Measurements from ENCODE around the gene CBL. TPM values are rescaled to one million over a fixed set of nuclear protein-coding genes. Genes with fewer than 3 reads are reported as not detected.

Gene CBL
- polyA plus RNA-seq, 2 of the 4 experiments (the other 2 are of a cell fraction): 6.0 to 14.1 TPM

DNA sequence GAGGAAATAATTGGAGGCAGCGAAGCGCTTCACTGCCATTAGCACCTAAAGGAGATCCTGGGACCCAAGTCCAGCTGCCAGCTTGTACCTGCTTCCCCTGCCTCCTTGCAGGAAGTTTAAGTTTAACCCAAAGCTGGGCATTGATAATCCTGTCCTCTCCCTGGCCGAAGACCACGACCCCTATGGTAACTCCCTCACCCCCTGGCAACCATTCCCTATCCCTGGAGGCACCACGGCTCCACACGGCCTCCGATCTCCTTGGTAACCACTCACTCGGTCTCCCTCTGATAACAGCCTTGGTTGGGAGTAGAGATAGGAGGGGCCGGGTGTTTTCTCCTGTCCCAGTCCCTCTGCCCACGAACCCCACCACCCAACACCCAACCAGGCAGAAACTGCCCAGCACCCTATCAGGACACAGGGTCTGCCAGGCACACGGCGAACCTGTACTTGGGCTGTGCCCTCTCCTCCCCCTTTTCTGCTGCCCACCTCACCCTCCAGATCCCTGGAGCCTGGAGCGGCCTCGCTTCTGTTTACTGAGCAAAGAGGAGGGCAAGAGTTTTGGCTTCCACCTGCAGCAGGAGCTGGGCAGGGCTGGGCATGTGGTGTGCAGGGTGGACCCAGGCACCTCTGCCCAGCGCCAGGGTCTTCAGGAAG is 20.0 kb upstream of the CBL start:
- POLR2A ChIA-PET: interaction anchor here (0.6 to 1.0 kb wide), 3 partner anchors 10 to 114 kb away, joined by 4 to 7 read pairs (median 5); partner anchors contain the start of gene NLRX1
- FAIRE-seq: no peak
- no peak for ATAC-seq

DNA sequence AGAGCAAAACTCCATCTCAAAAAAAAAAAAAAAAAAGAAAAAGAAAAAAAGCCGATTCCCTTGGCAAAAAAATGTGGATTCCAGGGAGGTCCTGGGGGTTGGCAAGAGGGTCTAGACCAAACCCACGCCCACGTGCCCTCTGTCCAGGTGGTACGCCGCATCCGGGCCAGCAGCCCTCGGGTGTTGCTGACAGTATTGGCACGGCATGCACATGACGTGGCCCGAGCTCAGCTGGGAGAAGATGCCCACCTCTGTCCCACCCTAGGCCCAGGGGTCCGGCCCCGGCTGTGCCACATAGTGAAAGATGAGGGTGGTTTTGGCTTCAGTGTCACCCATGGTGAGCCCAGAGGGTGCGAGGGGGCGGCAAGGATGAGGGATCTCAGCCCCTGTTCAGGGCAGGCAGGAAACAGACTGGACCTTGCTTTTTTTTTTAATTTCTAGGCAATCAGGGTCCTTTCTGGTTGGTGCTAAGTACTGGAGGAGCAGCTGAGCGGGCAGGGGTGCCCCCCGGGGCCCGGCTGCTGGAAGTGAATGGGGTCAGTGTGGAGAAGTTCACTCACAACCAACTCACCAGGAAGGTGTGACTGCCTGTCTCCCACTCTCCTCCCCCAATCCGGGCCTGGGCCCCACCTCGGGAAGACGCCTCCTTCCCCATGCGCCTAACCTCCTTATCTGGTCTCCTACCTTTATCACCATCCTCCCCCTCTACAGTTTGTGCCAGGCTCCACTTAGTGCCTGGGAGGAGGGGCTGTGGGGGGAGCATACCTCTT is 18.8 kb upstream of the CBL start:
- Histone ChIP-seq H3K9me3 (no peaks in the 10 kb centered on the region), H3K4me1 (peaks cover 13% of the 10 kb centered on the region), H3K27ac (no peak overlapping the region), H3K4me3 (no peak overlapping the region), H3K4me2 (no peak overlapping the region)
- FAIRE-seq (no peak), ATAC-seq (no peak), DNase-seq (ENCODE audit: low read depth in 1 of 2, low spot score in 1 of 2) (no peak)
- TF ChIP-seq NPAS2 (CRISPR knock-in tag; IDR thresholded peaks at IDR 0.05; ENCODE audit: borderline replicate concordance): no peak
- no peak for TF ChIP-seq FOXS1 (CRISPR knock-in tag; IDR thresholded peaks at IDR 0.05)
- TF ChIP-seq ZNF302 (CRISPR knock-in tag; IDR thresholded peaks at IDR 0.05): no peak
- TF ChIP-seq, protein P1, sequence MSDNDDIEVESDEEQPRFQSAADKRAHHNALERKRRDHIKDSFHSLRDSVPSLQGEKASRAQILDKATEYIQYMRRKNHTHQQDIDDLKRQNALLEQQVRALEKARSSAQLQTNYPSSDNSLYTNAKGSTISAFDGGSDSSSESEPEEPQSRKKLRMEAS (IDR thresholded peaks at IDR 0.05): no peak
- TF ChIP-seq, protein P2, sequence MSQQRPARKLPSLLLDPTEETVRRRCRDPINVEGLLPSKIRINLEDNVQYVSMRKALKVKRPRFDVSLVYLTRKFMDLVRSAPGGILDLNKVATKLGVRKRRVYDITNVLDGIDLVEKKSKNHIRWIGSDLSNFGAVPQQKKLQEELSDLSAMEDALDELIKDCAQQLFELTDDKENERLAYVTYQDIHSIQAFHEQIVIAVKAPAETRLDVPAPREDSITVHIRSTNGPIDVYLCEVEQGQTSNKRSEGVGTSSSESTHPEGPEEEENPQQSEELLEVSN (IDR thresholded peaks at IDR 0.05; ENCODE audit: borderline replicate concordance, low read depth): no peak
- no peak for TF ChIP-seq ESRRA (IDR thresholded peaks at IDR 0.05; ENCODE audit: borderline replicate concordance, low read length)
- no peak for TF ChIP-seq JUNB (IDR thresholded peaks at IDR 0.05)
- TF ChIP-seq SREBF2 (IDR thresholded peaks at IDR 0.05): no peak
- TF ChIP-seq MYC (IDR thresholded peaks at IDR 0.05; ENCODE audit: borderline replicate concordance, low read length): no peak
- TF ChIP-seq GATA3 (IDR thresholded peaks at IDR 0.05; ENCODE audit: borderline replicate concordance): no peak
- no peak for TF ChIP-seq RFX5 (IDR thresholded peaks at IDR 0.05)
- TF ChIP-seq CBX2 (IDR thresholded peaks at IDR 0.05; ENCODE audit: borderline replicate concordance, low read depth): no peak
- TF ChIP-seq HDAC2 (IDR thresholded peaks at IDR 0.05): no peak
- TF ChIP-seq MAFK (IDR thresholded peaks at IDR 0.05; ENCODE audit: partially characterized antibody): no peak
- TF ChIP-seq BHLHE40 (IDR thresholded peaks at IDR 0.05; ENCODE audit: low read depth, low read length): no peak
- no peak for TF ChIP-seq RARB (CRISPR knock-in tag; IDR thresholded peaks at IDR 0.05)
- no peak for TF ChIP-seq EHF (CRISPR knock-in tag; IDR thresholded peaks at IDR 0.05)
- TF ChIP-seq HOXB5 (CRISPR knock-in tag; IDR thresholded peaks at IDR 0.05): no peak
- TF ChIP-seq, protein P3, sequence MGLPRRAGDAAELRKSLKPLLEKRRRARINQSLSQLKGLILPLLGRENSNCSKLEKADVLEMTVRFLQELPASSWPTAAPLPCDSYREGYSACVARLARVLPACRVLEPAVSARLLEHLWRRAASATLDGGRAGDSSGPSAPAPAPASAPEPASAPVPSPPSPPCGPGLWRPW (IDR thresholded peaks at IDR 0.05): no peak
- no peak for TF ChIP-seq FOSB (CRISPR knock-in tag; IDR thresholded peaks at IDR 0.05)
- POLR2A ChIA-PET: interaction anchor here (0.6 to 0.7 kb wide), 2 partner anchors 11 to 113 kb away, joined by 4 to 7 read pairs; no protein-coding TSS in a partner anchor
- 82% methylated on average over 20 of the region's 21 CpGs for WGBS (ENCODE audit: missing lambda C conversion rate)
- CTCF ChIA-PET: interaction anchor here (1.6 to 4.2 kb wide), 3 partner anchors 10 to 19 kb away, joined by 5 to 17 read pairs (median 9); partner anchors contain the start of gene CBL

More for the DNA sequence above, 20.0 kb upstream of the CBL start:
- CTCF ChIA-PET: interaction anchor here (1.0 to 3.3 kb wide), 4 partner anchors 11 to 41 kb away, joined by 3 to 21 read pairs (median 5); no protein-coding TSS in a partner anchor
- H3K4me3 ChIP-seq: no peak overlapping the region
- TF ChIP-seq RFX5 (IDR thresholded peaks at IDR 0.05) (no peak), EHMT2 (IDR thresholded peaks at IDR 0.05; ENCODE audit: low read depth) (no peak), FOSB (CRISPR knock-in tag; IDR thresholded peaks at IDR 0.05) (no peak), NFE2L2 (conservative IDR thresholded peaks at IDR 0.05; ENCODE audit: low read length) (no peak), JUN (IDR thresholded peaks at IDR 0.05) (no peak), CHD4 (IDR thresholded peaks at IDR 0.05; ENCODE audit: borderline replicate concordance) (no peak), CEBPB (IDR thresholded peaks at IDR 0.05) (no peak)
- peak overlapping the region; percentile 63 for H3K4me2 ChIP-seq
- DNase-seq (ENCODE audit: low read depth in 1 of 2, low spot score in 1 of 2): no peak
- 77% methylated on average over 14 of the region's 15 CpGs for WGBS (ENCODE audit: missing lambda C conversion rate)
- peaks cover 13% of the 10 kb centered on the region for H3K4me1 ChIP-seq
- no peaks in the 10 kb centered on the region for H3K9me3 ChIP-seq
- no peak overlapping the region; a peak in 1 of 6 replicates for H3K27ac ChIP-seq

All from A549 (cell line).